Activated CD4-positive, alpha-beta memory T cell treated with anti-CD3 and anti-CD28 coated beads, Interleukin-2, amount 10 ng/mL, durations not matched to agents 7 days and 5 days (primary cell): Measurements from ENCODE around the gene OR1S1. TPM values are rescaled to one million over a fixed set of nuclear protein-coding genes. Genes with fewer than 3 reads are reported as not detected.
"Not testable (repeated sequence)": the region's sequence is repeated elsewhere in the genome, so short reads cannot be mapped to it uniquely, and the experiment has no call there.

Experiments used
- CTCF ChIA-PET: fragments of 350-600 bp; sonication (Branson Sonifier 250); formaldehyde crosslinking; loops from one replicate; lab custom pipeline; 2021; ENCODE audit warnings: antibody characterized with exemption, inconsistent platforms; lab: Charles Lee
- POLR2A ChIA-PET: fragments of 350-600 bp; sonication (Branson Sonifier 250); formaldehyde crosslinking; loops from one replicate; lab custom pipeline; 2021; ENCODE audit warnings: antibody characterized with exemption; lab: Charles Lee
- DNase-seq: peaks from one replicate; pipeline ENCODE4 v3.0.0-alpha.2; 2020
- H3K27ac Mint-ChIP-seq: one replicate; pipeline ENCODE4 v1.8.0; 2021; ENCODE audit warnings: mild to moderate bottlenecking, mixed read lengths
- H3K27me3 Mint-ChIP-seq: one replicate; pipeline ENCODE4 v1.8.0; 2021; ENCODE audit warnings: mixed read lengths
- H3K36me3 Mint-ChIP-seq: one replicate; pipeline ENCODE4 v1.8.0; 2021; ENCODE audit warnings: low read depth, mixed read lengths
- H3K4me1 Mint-ChIP-seq: one replicate; pipeline ENCODE4 v1.8.0; 2021; ENCODE audit warnings: mixed read lengths
- H3K4me3 Mint-ChIP-seq: one replicate; pipeline ENCODE4 v1.8.0; 2021; ENCODE audit warnings: mild to moderate bottlenecking, mixed read lengths
- H3K9me3 Mint-ChIP-seq: one replicate; pipeline ENCODE4 v1.8.0; 2021; ENCODE audit warnings: mixed read lengths
- total RNA-seq, 2 experiments: library from RNA; stranded (reverse); gene quantifications; one replicate each; pipeline ENCODE4 v1.2.3, GENCODE V29; 2021

The OR1S1 gene
- total RNA-seq = not detected

DNA sequence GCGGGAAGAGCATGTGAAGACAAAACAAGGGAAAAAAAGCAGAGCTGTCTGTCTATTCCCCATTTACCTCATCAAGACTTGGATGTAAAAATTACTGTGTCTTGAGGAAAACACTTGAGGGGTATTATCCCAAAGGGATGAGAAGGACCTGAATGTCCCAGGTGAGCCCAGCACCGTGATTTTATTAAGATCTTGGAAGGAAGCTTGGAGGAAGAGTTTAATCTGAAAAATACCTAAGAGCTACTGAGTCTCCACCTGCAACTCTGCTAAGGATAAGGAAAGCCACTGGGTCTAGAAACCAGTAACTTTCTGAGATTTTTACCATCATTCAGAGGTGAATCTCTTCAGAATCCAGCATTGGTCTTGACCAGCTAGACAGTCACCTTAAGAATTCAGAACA, at the start of gene OR1S1:
TSS of gene OR1S1 (plus strand) at position 301 of the 400 bp plus-strand sequence.
- DNase-seq, H3K4me1 Mint-ChIP-seq, H3K27me3 Mint-ChIP-seq, H3K4me3 Mint-ChIP-seq, CTCF ChIA-PET, POLR2A ChIA-PET, H3K9me3 Mint-ChIP-seq, H3K27ac Mint-ChIP-seq, H3K36me3 Mint-ChIP-seq: not testable (repeated sequence)

GRCh38 chr11:58164389-58164788, 48.1 kb upstream of the OR1S1 start:
- Mint-ChIP-seq H3K27me3 (no peaks in the 10 kb centered on the region), H3K4me1 (no peaks in the 10 kb centered on the region), H3K4me3 (no peak overlapping the region), H3K36me3 (no peaks in the 10 kb centered on the region), H3K9me3 (no peaks in the 10 kb centered on the region), H3K27ac (no peak overlapping the region)
- no peak for DNase-seq
- POLR2A ChIA-PET = no interaction called here
- CTCF ChIA-PET = no interaction called here

DNA sequence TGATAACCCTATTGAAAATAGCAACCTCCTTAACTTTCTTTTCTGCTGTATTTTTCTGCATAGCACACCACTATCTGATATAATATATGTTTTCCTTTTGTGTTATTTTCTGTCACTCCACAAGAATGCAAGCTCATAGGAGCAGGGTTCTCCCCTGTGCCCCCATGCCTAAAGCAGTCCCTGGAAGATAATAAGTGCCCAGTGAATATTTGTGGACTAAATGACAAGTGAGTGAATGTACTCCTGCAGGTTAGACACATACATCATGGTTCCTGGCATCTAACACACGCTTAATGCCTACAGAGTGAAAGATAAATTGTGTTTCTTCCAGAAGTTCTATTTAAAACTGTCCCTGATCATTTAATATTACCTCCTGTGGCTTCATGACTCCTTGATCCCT, 47.5 kb upstream of the OR1S1 start:
- DNase-seq = no peak
- Mint-ChIP-seq H3K27me3 (no peaks in the 10 kb centered on the region), H3K36me3 (no peaks in the 10 kb centered on the region)

DNA sequence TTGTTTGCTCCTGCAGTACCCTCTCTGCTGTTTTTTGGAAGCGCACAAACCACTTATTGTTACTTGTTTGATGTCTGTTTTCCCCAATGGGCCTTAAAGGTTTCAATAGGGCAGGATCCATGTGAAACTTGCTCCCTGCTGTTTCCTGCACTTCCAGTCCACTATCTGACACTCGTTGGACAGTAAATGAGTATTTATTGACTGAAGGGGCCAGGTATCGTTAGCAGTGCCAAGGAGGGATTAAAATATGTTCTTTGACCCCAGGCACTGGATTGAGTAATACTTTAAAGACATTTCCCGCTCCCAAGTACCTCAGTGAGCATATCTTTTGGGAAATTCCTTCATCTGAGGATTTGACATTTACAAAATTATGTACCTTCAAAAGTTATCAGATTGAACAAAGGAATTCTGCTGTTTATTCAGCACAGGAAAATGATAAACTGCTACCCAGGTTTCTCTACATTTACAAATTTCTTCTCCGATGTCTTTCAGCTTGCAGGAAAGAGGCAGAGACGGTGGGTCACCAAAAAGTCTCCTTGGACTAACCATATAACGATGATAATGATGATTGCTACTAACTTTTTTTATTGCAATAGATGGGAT, 46.9 kb upstream of the OR1S1 start:
- CTCF ChIA-PET = no interaction called here
- POLR2A ChIA-PET = no interaction called here
- no peak overlapping the region for H3K27ac Mint-ChIP-seq
- no peaks in the 10 kb centered on the region for H3K27me3 Mint-ChIP-seq
- no peaks in the 10 kb centered on the region for H3K9me3 Mint-ChIP-seq
- no peaks in the 10 kb centered on the region for H3K4me1 Mint-ChIP-seq
- no peaks in the 10 kb centered on the region for H3K36me3 Mint-ChIP-seq
- H3K4me3 Mint-ChIP-seq = no peak overlapping the region
- DNase-seq = no peak

More for the DNA sequence above, 47.5 kb upstream of the OR1S1 start:
- ChIA-PET POLR2A (no interaction called here), CTCF (no interaction called here)
- Mint-ChIP-seq H3K27ac (no peak overlapping the region), H3K9me3 (no peaks in the 10 kb centered on the region), H3K4me3 (no peak overlapping the region), H3K4me1 (no peaks in the 10 kb centered on the region)

DNA sequence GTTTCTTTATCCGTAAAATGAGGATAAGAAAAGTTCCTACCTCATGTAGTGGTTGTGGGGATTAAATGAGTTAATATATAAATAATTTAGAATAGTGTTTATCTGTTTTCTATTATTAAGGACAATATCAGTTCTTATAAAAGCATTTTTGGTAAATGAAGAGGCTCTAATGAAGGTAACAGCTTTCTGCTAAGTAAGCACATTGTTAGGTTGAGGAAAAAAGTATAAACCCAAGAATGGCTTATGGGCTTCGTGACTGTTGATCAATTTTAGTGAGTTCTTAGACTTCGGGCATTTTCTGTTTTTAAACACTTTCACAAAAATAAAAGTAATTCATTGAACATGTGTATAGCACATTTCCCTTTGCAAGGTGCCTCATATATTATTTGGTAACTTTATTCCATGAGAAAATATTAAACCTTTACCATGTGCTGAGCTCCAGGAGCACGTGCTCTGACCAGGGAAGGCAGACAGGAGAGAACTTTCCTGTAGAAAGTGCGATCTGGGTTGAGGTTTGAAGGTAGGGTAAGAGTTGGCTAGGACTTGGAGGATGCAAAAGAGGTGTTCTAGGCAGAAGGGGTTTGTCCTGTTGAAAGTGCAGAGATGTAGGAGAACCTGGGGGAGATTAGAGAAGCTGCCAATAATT, 35.0 kb upstream of the OR1S1 start:
- no peak for DNase-seq
- Mint-ChIP-seq H3K36me3 (no peaks in the 10 kb centered on the region), H3K9me3 (no peaks in the 10 kb centered on the region), H3K27ac (no peak overlapping the region), H3K4me1 (no peaks in the 10 kb centered on the region), H3K4me3 (no peak overlapping the region), H3K27me3 (no peaks in the 10 kb centered on the region)
- CTCF ChIA-PET = no interaction called here
- POLR2A ChIA-PET = no interaction called here

GRCh38 chr11:58178444-58178843, 34.1 kb upstream of the OR1S1 start:
- CTCF ChIA-PET = no interaction called here
- no peaks in the 10 kb centered on the region for H3K9me3 Mint-ChIP-seq
- H3K27ac Mint-ChIP-seq = no peak overlapping the region
- H3K4me3 Mint-ChIP-seq = no peak overlapping the region
- no peak for DNase-seq
- H3K4me1 Mint-ChIP-seq = no peaks in the 10 kb centered on the region
- H3K36me3 Mint-ChIP-seq = no peaks in the 10 kb centered on the region
- POLR2A ChIA-PET = no interaction called here
- no peaks in the 10 kb centered on the region for H3K27me3 Mint-ChIP-seq

DNA sequence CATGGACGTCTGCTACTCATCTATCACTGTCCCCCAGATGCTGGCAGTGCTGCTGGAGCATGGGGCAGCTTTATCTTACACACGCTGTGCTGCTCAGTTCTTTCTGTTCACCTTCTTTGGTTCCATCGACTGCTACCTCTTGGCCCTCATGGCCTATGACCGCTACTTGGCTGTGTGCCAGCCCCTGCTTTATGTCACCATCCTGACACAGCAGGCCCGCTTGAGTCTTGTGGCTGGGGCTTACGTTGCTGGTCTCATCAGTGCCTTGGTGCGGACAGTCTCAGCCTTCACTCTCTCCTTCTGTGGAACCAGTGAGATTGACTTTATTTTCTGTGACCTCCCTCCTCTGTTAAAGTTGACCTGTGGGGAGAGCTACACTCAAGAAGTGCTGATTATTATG, 32.9 kb upstream of the OR1S1 start:
- Mint-ChIP-seq H3K36me3 (no peaks in the 10 kb centered on the region), H3K27ac (no peak overlapping the region), H3K4me3 (no peak overlapping the region), H3K27me3 (no peaks in the 10 kb centered on the region), H3K4me1 (no peaks in the 10 kb centered on the region), H3K9me3 (no peaks in the 10 kb centered on the region)
- DNase-seq = no peak
- POLR2A ChIA-PET = no interaction called here
- CTCF ChIA-PET = no interaction called here

DNA sequence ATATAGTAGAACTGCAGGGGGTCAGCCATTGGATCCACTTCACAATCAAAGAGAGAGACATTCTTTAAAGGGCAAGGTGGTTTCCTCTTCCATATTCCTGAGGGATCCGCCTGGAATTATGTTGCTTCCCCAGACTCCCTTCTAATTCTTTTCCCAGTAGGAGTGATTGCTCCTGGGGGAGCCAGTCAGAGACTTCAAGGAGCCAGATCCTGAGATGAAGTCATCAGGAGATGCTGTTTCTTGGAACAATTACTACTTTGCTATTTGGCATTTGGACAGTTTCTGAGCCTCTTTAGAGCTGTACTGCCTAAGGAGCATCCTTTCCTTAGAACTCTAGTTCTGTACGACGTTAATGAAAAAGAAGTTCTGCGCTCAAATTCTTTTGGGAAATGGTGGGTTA, 25.6 kb upstream of the OR1S1 start:
- Mint-ChIP-seq H3K36me3 (no peaks in the 10 kb centered on the region), H3K27ac (no peak overlapping the region), H3K4me1 (no peaks in the 10 kb centered on the region), H3K9me3 (no peaks in the 10 kb centered on the region), H3K4me3 (no peak overlapping the region), H3K27me3 (no peaks in the 10 kb centered on the region)
- no peak for DNase-seq
- POLR2A ChIA-PET = no interaction called here
- CTCF ChIA-PET = no interaction called here

DNA sequence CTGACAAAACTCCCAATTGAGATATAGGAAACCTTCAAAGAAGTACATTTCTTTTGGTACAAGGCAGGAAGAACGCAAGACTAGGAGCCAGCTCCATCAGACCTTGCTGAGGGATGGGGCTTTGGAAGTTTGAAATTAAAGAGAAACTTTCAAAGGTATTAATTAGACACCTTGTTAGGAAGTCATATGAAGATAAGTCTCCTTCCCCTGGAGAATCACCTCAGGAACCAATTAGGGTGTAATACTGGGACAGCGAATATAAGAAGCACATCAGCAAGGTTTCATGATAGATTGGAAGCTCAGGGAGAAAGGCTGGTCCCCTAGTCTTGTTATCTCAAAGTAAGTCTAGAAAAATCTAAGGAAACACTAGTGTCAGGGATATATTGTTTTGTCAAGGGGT, 23.8 kb upstream of the OR1S1 start, which contains the start of gene OR9Q2:
TSS of gene OR9Q2 (plus strand) at position 301 of the 400 bp plus-strand sequence. CDS start 1,421 bp downstream, outside the sequence.
- Mint-ChIP-seq H3K36me3 (no peaks in the 10 kb centered on the region), H3K9me3 (no peaks in the 10 kb centered on the region), H3K4me1 (no peaks in the 10 kb centered on the region), H3K27me3 (no peaks in the 10 kb centered on the region), H3K4me3 (no peak within 1 kb of the TSS), H3K27ac (no peak within 1 kb of the TSS)
- CTCF ChIA-PET = interaction anchor here (0.6 kb wide), 1 partner anchor 939 kb away, joined by 4 read pairs; no protein-coding TSS in a partner anchor
- no peak for DNase-seq
- POLR2A ChIA-PET = no interaction called here

- no peak for DNase-seq
- no peak overlapping the region for H3K27ac Mint-ChIP-seq
- CTCF ChIA-PET = no interaction called here
- peaks cover 2% of the 10 kb centered on the region for H3K9me3 Mint-ChIP-seq
- POLR2A ChIA-PET = no interaction called here
- H3K27me3 Mint-ChIP-seq = no peaks in the 10 kb centered on the region
- H3K4me3 Mint-ChIP-seq = no peak overlapping the region
- no peaks in the 10 kb centered on the region for H3K36me3 Mint-ChIP-seq
- no peaks in the 10 kb centered on the region for H3K4me1 Mint-ChIP-seq
Measured at GRCh38 chr11:58192229-58192628, 20.3 kb upstream of the OR1S1 start.

DNA sequence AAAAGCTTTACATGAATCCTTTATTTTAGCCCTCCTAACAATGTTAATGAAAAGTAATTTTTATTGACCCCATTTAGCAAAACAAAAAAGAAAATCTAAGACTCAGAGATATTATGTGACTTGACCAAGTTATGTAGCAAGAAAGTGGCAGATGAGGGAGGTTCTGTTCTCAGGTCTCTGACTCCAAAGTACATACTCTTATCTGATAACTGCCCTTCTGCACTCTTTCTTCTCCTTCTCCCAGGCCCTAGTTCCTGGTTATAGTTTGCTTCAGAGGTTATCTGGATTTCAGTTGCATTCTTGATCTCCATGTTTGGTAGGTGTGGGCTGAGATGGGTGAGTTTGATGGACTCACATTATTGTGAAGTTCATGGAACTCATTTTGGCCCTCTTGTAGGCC, 19.1 kb upstream of the OR1S1 start:
- no peak for DNase-seq
- CTCF ChIA-PET = no interaction called here
- POLR2A ChIA-PET = no interaction called here
- Mint-ChIP-seq H3K4me3 (no peak overlapping the region), H3K27ac (no peak overlapping the region), H3K4me1 (no peaks in the 10 kb centered on the region), H3K36me3 (no peaks in the 10 kb centered on the region), H3K27me3 (no peaks in the 10 kb centered on the region), H3K9me3 (peaks cover 6% of the 10 kb centered on the region)

GRCh38 chr11:58195939-58196338, 16.6 kb upstream of the OR1S1 start:
- Mint-ChIP-seq H3K27ac (no peak overlapping the region), H3K36me3 (no peaks in the 10 kb centered on the region), H3K4me1 (no peaks in the 10 kb centered on the region), H3K9me3 (peaks cover 6% of the 10 kb centered on the region), H3K27me3 (no peaks in the 10 kb centered on the region), H3K4me3 (no peak overlapping the region)
- CTCF ChIA-PET = no interaction called here
- POLR2A ChIA-PET = no interaction called here
- DNase-seq = no peak

DNA sequence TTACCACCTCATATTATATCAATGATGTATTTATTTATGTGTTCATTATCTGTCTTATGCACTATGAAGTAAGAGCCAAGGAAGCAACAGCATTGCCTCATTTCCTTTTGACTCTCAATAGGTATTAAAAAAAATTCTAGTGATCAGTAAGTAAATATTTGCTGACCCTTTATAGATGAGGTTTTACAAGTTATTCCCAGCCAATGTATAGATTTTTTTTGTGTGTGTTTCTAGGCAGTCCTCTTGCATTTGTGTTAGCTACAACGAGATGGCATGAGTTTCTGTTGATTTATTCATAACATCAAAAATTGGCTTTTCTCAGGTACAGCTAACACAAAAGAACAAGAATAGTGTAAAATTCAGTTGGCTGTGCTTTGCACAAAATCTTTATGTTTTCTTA, 13.2 kb upstream of the OR1S1 start:
- POLR2A ChIA-PET = no interaction called here
- CTCF ChIA-PET = no interaction called here

GRCh38 chr11:58204042-58204441, 8.5 kb upstream of the OR1S1 start, which contains the start of gene OR1S2:
Gene OR1S2 (minus strand): TSS chr11:58204142. CDS start chr11:58204142, 0 bp downstream.
- no peak for DNase-seq
- no peak within 1 kb of the TSS for H3K4me3 Mint-ChIP-seq
- no peaks in the 10 kb centered on the region for H3K9me3 Mint-ChIP-seq
- CTCF ChIA-PET = no interaction called here
- H3K4me1 Mint-ChIP-seq = no peaks in the 10 kb centered on the region
- H3K36me3 Mint-ChIP-seq = no peaks in the 10 kb centered on the region
- no peak within 1 kb of the TSS for H3K27ac Mint-ChIP-seq
- H3K27me3 Mint-ChIP-seq = no peaks in the 10 kb centered on the region
- POLR2A ChIA-PET = no interaction called here

More for the DNA sequence above, 13.2 kb upstream of the OR1S1 start:
- no peaks in the 10 kb centered on the region for H3K36me3 Mint-ChIP-seq
- H3K27ac Mint-ChIP-seq = no peak overlapping the region
- H3K4me3 Mint-ChIP-seq = no peak overlapping the region
- no peaks in the 10 kb centered on the region for H3K4me1 Mint-ChIP-seq
- DNase-seq = no peak
- no peaks in the 10 kb centered on the region for H3K27me3 Mint-ChIP-seq
- peaks cover 6% of the 10 kb centered on the region for H3K9me3 Mint-ChIP-seq
